ENCODE measurements around the gene PALM.
"Not testable (repeated sequence)": the region's sequence is repeated elsewhere in the genome, so short reads cannot be mapped to it uniquely, and the experiment has no call there.

PALM gene, protein sequence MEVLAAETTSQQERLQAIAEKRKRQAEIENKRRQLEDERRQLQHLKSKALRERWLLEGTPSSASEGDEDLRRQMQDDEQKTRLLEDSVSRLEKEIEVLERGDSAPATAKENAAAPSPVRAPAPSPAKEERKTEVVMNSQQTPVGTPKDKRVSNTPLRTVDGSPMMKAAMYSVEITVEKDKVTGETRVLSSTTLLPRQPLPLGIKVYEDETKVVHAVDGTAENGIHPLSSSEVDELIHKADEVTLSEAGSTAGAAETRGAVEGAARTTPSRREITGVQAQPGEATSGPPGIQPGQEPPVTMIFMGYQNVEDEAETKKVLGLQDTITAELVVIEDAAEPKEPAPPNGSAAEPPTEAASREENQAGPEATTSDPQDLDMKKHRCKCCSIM

DNA sequence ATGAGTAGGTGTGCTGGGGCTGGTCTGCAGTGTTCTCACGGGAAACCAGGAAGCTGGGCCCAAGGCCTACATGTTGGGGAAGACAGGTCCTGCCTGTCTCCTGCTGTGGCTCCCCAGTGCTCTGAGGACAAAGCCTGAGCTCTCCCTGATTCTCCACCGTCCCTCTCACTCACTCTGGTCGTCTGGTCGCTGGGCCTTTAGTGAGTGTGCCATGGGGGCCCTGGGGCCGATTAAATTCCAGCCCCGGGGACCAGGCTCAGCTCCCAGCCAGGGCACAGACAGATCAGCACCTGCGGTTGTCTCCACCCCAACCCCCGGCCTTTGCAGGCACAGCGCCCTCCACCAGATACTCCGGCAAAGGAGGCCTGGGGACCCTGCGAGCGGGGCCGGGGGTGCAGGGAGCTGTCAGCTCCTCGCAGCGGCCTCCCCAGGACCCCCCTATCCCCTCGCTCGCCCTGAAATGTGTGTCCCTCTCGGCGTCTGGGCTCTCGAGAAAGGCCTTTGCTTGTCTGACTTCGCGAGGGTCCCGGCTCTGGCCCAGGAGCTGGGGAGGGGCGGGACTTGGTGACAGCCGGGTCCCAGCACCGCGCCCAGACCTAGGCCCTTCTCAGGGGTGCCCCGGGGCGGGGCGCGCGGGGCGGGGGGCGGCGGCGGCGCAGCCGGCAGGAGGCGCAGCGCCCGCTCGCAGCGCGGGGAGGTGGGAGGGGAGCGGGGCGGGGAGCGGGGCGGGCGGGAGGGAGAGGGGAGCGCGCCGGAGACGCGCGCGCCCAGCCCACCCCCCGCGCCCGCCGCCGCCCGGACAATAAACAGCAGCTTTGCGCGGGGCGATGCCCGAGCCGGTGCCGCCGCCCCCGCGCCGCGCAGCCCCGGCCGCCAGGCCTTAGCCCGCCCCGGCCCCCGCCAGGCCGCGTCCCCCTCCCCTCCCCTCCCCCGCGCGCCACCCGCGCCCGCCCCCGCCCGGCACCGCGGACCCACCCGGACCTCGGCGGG is at the start of gene PALM:
Gene PALM, plus strand, starts transcription at position 782 of the 990 bp plus-strand sequence. CDS start 212 bp downstream, outside the sequence.
- peak in 29 of 51 donors; percentile 6 to 66 (median 38) for DNase-seq

DNA sequence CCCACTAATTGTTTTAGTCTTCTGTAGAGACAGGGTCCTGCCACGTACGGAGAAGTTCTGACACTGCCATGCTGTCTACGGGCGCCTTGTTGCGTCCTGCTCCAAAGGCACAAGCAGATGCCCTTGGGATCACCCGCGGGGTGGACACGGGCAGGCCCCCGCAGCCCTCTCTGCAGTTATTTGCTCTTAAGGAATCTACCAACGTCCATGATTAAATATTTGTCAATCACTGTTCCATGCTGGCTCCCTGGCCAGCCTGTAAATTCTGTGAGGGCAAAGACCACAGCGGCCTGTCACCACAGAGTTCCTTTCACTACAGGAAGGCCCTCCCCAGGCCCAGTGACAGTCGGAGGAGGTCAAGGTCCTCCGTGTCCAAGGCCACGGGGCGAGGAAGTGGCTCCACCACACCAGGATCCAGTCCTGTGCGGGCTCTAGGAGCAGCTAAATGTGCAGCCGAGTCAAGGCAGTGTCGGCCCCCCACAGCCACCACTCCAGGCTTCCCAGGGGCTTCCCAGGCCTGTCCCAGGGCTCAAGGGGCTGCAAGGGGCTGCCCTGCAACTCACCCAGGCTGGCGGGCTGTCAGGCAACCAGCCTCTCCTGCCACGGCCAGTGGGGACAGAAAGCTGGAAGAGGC is 47.8 kb upstream of the PALM start:
- no peak for DNase-seq

DNA sequence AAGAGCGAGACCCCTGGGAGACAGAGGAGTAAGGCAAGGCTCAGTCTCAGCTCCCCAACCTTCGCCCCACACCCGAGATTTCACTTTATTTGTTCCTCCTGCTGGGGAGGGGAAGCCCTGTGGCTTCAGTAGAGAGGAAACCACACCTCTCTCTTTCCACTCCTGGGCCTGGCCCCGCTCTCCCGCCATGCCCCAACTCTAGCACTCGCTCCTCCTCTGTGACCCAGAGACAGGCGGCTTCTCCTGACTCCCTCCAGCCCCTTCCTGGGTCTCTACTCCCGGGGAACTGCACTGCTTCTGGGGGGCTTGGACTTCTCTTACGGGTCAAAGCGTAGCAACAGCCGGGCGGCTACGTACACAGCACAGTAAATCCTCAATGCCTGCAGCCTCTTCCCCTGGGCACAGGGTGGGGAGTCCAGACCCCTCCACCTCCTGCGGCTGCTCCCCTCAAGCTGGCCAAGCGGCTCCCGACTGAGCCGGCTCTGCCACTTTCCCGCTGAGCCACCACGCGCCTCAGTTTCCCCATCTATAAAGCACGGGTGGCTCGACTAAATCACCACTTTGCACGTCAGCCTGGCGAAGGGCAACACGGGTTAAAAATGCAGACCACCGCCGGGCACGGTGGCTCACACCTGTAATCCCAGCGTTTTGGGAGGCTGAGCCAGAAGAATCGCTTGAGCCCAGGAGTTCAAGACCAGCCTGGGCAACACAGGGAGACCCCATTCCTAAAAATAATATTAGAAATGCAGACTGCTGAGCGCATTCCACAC is 47.1 kb upstream of the PALM start:
- DNase-seq = no peak

DNA sequence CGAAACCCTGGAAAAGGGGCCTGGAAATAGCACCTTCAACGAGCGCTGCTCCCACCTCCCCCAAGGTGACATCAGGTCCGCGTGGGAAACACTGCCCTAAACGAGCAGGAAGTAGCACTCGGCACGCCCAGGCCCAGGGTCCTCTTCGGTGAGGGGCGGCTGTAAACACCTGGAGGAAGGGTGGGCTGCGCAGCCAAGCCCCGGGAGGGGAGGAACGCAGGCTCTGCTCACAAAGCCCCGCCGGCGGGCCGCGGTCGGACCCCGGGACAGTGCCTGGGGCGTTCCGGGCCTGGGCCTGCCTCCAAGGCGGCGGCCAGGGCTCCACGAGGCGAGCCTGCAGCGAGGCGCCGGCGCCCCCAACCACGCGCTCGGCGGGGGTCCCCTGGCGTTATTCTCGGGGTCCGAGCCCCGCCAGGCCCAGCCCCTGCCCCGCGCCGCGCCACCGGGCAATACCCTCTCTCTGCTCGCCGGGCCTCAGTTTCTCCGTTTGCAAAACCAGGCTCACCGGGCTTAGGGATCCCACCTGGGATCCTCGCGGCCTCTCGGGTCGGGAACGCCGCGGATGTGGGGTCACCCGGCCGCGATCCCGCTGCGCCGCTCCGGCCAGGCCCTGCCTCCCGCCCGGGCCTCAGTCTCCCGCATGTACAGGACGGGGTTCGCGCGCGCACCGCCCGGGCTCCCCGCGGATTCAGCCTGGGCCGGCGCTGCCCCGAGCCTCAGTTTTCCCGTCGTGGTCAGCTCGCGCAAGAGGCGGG is 46.4 kb upstream of the PALM start:
- peak in 1 of 51 donors; percentile 60 for DNase-seq

DNA sequence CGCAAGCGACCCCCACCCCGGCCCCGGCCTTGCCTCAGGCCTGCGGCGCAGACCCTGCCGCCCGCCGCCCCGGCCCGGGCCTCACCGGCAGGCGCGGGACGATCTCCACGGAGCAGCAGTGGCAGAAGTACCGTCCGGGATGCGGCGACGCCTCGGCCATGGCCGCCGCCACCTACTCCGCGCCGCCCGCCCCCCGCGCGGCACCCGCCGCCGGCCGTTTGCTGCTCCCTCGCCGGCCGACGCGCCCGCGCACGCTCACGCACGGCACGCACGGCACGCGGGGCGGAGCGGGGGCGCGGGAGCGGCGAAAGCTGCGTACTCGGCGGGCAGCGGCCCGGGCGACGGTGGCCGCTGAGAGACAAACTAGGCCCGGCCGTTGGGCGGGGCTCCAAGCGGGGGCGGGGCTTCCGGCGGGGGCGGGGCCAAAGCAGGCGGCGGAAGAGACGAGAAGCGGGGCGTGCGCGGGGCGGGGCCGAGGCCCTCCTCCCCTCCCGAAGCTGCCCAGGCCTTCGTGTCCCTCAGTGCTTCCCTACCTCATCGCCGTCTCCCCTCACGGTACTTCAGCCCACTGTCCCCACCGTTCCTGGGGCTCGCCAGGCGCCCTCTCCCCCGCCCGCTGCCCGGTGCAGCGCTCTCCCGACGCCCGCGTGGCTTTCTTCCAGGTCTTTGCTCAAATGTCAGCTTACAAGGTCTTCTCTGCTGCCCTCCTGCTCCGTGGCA is 45.6 kb upstream of the PALM start, which contains the start of gene RNF126:
Gene RNF126, minus strand, starts transcription at position 253 of the 720 bp plus-strand sequence. Its CDS starts 93 bp downstream, at position 160.
- DNase-seq = peak; percentile 44 to 94 (median 85)

DNA sequence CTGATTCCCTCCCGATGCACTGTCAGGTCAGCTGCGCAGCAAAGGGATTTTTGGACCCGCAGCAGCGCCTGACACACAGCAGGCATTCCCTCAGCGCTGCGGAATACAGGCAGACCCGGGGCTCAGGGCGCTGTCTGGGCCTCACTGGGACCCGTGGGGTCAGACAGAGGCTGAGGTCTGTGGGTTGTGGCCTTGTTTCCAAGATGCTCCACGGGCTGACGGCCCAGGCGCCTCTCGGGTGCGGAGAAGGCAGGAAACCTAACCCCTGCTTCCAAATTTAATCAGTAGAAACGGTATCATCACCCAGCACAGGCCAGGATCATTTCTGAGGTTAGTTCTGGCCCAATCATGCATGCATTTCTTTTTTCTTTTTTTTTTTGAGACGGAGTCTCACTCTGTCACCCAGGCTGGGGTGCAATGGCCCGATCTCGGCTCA is 45.0 kb upstream of the PALM start:
- DNase-seq = peak in 5 of 51 donors; percentile 49 to 71 (median 55)

DNA sequence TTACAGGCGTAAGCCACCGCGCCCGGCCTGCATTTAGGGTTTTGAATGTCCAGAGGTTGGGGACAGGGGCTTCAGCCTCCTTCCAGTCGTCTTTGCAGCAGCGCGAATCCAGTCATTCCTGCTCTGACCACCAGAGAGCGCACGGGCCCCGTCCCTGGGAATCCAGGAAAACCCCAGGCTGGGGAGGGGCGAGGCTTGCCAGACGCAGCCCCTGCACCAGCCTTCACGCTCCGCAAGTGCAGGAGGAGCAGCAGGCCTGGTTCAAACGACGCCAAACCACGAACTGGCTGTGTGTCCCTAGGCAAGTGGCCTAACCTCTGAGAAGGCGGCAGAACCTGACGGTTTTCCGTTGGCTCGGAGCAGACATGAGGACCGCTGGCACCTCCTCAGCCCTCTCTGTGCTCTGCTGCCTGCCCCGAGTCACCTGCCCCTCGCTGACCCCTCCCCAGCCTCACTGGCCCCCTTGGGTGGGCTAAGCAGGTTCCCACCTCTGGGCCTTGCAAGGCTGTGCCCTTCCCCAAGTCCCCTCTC is 43.8 kb upstream of the PALM start:
- peak in 50 of 51 donors; percentile 15 to 83 (median 64) for DNase-seq

DNA sequence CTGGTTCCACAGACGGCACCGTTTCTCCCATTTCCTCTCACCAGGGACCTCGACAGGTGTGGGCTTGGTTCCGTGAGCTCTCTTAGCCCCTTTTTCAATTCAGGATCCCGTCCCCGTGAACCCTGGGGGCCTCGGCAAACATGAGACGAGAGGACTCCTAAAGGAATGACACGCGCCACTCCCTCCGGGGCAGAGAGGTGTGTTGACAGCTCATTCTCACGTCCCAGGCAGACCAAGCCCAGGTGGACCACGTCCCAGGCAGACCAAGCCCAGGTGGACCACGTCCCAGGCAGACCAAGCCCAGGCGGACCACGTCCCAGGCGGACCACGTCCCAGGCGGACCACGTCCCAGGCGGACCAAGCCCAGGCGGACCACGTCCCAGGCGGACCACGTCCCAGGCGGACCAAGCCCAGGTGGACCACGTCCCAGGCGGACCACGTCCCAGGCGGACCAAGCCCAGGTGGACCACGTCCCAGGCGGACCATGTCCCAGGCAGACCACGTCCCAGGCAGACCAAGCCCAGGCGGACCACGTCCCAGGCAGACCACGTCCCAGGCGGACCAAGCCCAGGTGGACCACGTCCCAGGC is 41.7 kb upstream of the PALM start:
- not testable (repeated sequence) for DNase-seq

DNA sequence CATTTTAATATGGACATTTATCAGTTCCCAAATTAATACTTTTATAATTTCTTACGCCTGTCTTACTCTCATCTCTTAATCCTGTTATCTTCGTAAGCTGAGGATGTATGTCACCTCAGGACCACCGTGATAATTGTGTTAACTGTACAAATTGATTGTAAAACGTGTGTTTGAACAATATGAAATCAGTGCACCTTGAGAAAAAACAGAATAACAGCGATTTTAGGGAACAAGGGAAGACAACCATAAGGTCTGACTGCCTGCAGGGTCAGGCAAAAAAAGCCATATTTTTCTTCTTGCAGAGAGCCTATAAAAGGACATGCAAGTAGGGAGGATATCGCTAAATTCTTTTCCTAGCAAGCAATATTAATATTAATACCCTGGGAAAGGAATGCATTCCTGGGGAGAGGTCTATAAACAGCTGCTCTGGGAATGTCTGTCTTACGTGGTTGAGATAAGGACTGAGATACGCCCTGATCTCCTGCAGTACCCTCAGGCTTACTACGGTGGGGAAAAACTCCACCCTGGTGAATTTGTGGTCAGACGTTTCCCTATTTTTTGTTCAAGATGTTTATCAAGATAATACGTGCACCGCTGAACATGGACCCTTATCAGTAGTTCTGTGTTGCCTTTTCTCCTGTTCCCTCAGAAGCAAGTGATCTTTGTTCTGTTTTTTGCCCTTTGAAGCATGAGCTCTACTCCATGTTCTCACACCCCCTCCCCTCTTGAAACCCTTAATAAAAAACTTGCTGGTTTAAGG is 39.9 kb upstream of the PALM start:
- not testable (repeated sequence) for DNase-seq

DNA sequence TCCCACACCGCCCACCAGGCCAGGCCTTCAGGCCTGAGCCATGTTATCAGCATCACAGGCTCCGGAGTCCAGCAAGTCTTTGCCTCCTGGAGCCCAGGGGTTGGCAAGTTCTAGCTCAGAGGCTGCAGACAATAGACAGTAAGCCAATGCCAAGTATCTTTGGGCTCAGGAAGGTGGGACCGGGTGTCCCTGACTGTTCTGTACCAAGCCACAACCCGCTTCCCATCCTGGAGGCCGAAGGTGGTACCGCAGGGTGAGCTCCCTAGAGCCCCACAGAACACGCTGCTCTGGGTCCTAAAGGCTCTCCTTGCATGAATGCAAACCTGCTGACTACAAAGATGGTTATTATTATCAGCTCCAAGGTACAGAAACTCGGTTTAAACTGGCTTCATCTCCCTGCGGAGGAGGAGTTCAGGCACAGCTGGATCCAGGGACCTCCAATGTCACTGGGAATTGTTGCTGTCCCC is 38.1 kb upstream of the PALM start:
- no peak for DNase-seq

DNA sequence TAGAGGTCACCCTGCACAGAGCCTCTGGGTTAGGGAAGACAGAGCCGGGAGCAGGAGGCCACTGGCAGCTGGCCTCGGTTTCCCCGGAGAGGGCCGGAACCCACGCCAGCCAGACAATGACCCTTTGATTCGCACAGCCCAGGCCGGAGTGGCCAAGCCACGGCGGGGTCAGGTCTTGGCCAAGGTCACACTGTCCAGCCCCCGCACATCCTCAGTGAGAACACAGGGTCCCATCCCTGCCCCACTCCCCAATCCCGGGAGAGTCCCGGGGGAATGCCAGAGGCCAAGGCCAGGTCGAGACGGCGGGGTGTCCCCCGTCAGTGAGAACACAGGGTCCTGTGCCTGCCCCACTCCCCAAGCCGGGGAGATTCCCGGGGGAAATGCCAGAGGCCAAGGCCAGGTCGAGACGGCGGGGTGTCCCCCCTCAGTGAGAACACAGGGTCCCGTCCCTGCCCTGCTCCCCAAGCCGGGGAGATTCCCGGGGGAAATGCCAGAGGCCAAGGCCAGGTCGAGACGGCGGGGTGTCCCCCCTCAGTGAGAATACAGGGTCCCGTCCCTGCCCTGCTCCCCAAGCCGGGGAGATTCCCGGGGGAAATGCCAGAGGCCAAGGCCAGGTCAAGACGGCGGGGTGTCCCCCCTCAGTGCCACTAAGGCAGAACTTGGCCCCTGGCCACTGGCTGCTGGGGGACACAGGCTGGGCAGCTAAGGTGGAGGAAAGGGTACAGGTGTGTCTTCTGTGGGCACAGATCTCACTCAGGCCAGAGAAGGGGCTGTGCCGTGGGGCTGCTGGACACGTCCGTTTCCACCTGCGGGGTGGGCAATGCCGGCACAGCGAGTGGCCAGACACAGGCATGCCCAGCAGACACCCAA is 34.2 kb upstream of the PALM start:
- DNase-seq = peak in 20 of 51 donors; percentile 8 to 64 (median 26)

DNA sequence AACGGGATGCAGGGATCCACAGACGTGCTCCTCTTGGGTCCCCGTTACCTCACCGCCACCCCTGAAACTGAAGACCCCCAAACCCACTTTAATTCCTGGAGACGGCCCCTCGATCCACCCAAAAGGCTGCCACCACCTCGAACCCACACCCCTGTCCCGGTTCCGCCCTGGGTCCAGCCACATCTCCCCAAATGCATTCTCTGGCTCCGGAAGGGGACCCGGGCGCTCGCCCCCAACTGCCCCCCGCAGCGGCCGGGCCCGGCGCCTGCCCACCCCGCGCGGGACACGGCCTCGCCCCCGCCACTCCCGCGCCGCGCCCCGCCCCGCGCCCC is 32.8 kb upstream of the PALM start:
- no peak for DNase-seq

DNA sequence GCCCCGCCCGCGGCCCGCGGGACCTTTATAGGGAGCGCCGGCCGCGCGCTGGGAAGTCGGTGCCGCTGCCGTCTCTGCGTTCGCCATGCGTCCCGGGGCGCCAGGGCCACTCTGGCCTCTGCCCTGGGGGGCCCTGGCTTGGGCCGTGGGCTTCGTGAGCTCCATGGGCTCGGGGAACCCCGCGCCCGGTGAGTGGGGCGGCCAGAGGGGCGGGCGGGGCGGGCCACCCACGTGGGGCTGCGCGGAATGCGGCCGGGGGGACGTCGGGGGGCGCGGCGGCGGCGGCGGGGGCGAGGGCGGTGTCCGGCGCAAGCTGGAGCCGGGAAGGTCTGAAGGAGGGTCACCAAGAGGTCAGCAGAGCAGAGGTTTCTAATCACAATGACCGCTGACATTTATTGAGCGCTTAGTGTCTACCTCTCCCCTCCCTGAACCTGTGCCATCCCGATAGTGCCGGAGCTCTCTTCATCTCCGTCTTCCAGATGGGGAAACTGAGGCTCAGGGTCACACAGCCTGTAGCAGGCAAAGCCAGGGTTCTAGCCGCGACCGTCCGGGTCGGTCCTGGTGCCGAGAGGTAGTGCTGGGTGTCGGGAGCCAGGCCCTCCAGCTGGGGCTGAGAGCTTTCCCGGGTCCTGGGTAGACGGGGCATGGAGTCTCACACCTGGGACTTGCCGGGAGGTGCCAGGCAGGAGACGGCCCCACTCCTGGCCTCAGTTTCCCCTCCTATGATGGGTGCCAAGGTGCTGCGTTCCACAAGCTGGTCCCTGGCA is 32.2 kb upstream of the PALM start, which contains the start of gene FSTL3:
Gene FSTL3, plus strand, starts transcription at position 54 of the 767 bp plus-strand sequence. Its CDS starts 32 bp downstream, at position 86.
- DNase-seq = no peak

DNA sequence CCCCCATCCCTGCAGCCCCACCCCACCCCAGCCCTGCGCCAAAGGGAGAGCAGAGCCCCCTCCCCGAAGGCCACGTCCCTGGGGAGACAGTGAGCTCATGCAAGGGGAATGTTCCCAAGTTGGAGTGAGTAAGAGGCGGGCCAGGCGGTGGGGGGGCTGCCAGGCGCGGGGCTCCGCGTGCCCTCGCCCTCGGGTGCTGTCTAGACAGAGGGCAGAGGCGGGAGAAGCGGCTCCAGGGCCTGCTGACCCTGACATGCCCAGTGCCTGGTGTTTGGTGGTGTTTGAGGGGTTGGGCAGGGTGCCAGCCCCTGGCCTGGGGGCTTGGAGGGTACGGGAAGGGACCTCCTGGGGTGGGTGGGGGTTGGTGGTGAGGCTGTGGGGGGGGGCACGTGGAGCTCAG is 31.5 kb upstream of the PALM start:
- DNase-seq = peak in 10 of 51 donors; percentile 6 to 65 (median 24)

DNA sequence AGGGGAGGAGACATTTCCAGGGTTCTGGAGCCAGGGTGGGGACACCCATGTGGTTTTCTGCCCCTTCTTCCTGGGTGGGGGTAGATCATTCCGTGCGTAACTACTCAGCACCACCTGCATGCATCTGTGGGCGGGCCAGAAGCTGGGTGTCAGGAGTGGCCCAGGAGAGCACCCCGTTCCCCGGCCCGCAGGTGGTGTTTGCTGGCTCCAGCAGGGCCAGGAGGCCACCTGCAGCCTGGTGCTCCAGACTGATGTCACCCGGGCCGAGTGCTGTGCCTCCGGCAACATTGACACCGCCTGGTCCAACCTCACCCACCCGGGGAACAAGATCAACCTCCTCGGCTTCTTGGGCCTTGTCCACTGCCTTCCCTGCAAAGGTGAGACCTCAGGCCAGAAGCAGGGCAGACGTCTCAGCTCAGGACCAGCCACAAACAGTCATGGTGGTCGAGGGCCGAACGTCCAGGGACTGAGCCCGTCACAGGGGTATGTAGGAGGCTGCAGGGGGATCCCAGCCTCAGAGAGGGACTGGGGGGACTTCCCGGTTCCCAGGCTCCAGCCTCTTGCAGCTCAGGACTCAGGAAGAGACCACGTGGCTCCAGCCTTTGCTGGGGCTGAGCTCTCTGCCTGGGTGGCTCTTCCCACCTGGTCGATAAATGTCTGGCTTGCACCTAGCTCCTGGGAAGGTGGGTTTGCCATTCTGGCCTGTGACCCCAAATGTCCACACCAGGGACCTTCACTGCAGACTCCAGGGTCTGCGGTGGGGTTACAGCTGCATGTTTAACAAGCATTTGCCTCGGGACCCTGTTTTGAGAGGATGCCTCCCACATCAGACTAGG is 30.9 kb upstream of the PALM start:
- no peak for DNase-seq
